Measurements from ENCODE around the gene MINK1.
"Not testable (repeated sequence)": the region's sequence is repeated elsewhere in the genome, so short reads cannot be mapped to it uniquely, and the experiment has no call there.

MINK1 gene

DNA sequence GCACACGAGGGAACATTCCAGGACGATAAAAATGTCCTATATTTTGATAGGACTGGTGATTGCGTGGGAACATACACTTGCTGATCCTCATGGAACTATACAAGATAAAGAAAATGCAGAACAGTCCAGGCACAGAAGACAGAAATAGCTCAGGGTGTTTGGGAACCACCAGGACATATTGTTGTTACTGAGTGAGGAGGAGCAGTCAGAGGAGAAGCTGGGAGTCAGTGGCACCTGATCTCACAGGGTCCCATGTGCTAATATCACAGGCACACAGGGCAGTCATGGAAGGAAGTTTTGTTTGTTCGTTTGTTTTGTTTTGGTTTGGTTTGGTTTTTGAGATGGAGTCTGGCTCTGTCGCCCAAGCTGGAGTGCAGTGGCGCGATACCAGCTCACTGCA is 20.4 kb upstream of the MINK1 start:
- DNase-seq, result no peak

DNA sequence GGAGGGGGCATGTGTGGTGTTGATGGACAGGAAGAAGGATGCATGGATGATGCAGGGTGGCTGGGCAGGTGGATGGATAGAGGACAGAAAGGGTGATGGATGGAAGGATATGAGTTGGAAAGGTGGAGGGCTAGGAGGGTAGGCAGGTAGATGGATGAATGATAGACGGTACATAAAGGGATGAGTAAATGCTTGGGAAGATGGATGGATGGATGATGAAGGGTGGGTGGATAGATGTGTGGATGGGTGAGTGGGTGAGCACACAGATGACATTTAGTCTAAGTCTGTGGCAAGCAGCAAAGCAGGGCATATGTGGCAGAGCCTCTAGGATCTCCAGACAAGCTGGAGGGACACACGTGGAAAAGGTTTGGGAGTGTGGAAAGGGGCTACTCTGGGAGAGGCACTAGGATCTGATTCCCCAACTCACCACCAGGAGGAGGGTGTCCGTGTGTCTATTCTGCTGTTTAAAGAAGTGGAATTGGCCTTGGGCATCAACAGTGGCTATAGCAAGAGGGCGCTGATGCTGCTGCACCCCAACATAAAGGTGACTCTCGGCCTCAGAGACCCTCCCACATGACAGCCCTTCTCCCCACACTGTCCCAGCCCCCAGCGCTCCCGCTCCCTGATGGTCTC is 18.0 kb upstream of the MINK1 start:
- DNase-seq, result no peak

DNA sequence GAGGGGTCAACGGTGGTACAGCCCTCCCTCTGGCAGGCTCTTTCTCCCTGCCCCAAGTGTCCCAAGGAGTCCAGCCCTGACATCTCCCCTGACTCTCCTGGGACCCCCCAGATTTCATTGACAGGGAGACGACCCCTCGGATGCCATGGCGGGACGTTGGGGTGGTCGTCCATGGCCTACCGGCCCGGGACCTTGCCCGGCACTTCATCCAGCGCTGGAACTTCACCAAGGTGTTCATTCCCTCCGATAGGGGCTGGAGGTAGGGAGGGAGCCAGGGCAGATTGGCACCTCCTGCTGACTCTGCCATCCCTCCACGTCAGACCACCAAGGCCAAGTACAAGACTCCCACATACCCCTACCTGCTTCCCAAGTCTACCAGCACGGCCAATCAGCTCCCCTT is 16.3 kb upstream of the MINK1 start:
- DNase-seq, result no peak

DNA sequence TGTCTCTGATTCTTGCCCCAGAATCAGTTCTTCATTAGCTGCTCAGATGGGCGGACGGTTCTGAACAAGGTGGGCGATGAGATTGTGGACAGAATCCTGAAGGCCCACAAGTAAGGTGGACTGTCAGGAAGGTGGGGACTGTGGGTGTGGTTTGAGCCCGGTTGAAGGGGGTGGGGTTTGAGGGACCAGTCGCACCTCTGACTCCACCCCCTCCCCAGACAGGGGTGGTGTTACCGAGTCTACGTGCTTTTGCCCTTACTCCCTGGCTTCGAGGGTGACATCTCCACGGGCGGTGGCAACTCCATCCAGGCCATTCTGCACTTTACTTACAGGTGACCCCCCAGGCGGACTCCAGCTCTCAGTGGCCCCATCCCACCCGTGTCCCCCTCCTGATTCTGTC is 14.9 kb upstream of the MINK1 start:
- no peak for DNase-seq

DNA sequence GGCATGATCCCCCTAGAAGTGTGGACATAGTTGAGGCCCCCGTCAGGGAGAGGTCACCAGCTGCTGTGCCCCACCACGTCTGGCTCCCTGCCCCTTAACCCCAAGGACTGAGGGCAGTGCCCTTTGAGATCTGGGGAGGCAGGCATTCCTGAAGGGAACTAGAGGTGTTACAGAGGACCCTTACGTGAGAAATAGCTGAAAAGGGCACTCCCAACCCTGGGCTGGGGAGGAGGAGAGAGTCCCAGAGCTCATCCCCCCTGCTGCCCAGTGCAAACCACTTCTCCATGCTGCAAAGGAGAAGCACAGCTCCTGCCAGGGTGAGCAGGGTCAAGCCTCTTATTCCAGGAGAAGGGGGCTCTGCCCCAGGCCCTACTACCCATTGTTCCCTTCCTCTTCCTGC is 10.3 kb upstream of the MINK1 start:
- no peak for DNase-seq

GRCh38 chr17:4823373-4824089 is 9.6 kb upstream of the MINK1 start:
- no peak for DNase-seq

DNA sequence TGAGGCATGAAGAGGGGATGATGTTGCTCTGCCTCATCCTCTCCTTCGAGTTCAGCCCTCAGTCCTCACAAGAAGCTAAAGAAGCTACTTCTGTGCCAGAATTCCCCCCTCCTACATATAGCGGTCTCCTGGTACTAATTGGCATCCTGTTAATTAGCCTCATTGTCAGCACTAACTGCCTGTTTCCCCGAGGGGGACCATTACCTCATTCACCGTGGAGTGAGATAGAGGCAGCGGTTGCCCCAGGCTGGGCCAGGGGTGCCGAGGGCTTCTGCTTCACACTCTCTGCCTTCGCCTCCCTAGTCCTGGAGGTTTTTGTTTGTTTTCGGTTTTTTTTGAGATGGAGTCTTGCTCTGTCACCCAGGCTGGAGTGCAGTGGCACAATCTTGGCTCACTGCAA is 5.7 kb upstream of the MINK1 start:
- DNase-seq, result no peak

- DNase-seq, result not testable (repeated sequence)
These were observed 337 bp upstream of the MINK1 start for GRCh38 chr17:4832829-4833177.

DNA sequence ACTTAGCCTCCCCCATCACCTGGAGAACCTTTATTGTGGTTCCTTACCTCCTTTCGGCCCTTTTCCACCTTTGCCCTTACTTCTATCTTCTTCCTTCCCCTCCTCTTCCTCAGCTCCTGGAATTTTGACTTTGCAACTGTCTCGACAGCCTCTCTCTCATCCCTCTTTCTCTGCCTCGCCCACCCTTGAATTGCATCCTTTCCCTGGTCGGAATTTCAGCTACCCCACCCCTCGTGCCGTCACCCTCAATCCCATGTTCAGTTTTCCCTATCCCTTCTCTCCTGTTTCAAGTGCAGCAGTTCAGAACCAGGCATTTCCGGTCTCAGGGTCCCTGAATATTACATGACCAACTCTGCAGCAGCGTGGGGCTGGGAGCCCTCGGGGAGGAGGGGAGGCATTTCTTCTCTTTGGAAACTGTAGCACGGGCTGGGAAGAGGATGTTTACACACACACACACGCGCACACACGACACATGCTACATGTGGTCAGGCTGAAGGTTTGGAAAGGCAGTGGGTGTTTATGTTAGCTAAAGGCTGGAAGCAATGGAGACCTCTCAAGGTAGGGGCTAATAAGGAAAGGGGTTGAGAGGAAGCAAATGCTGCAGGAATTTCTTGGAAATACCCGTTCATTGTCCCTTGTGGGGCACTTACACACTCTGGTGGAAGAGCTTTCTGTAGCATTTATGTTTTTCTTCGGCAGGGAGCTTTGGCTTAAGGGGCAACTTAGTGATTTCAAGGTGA is 971 bp downstream of the MINK1 start:
- peak; percentile 17 for DNase-seq

DNA sequence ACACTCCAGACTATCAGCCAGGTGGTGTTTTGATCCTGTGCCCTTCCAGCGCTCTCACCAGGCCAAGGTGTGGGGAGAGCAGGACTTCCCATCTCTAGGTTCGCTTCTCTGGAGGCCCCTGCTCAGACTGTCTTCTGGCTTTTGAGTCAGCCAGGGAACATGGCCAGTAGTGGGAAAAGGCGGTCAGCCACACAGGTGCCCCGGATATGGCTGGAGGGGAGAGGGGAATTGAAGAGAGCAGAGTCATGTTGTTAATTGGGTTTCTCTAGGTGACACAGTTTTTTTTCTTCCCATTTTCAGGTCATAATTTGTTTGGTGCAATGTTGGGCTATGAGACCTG is 1.5 kb downstream of the MINK1 start:
- DNase-seq, result no peak

GRCh38 chr17:4836221-4836620 is 3.1 kb downstream of the MINK1 start:
- no peak for DNase-seq

- no peak for DNase-seq
These were observed 4.5 kb downstream of the MINK1 start for GRCh38 chr17:4837471-4838308.

DNA sequence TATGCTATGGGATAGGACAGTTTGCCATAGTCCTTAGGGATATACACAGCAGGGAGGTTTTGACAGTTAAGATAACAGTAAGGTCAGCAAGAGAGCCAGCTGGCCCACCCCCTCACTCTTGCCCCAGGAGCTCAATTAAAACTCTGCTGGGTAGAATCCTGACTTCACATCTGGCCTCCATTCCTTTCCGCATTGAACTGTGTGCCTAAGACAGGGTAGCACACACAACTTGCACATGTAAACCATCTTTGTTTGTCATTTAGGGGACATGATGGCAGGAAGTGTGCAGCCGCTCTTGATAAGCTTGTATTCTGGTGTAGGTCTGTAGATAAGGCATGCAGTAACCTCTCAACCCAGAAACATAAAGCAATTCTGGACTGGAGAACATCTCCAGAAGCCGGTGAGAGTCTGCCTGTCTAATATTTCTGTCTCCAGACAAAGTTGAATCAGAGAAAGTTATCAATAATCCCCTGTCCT is 5.2 kb downstream of the MINK1 start:
- no peak for DNase-seq

DNA sequence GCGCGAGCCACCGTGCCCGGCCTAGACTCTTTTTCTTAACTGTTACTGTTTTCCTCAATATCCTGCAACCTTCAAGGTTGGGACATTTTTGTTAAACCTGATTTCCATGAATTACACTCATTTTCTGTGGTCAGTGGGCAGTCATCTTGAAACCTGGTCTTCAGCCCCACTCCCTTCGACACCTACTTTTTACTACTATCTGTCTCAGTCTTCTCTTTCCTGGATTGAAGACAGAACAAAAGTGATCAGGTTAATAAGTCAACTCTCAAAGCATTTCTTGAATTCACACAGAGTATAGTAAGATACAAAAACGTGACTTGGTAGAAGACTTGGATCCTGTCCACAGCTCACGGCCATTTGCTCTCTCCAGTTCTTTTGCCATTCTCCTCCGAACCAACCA is 6.1 kb downstream of the MINK1 start:
- DNase-seq, result no peak

GRCh38 chr17:4839965-4840892 is 7.1 kb downstream of the MINK1 start:
- DNase-seq, result no peak

GRCh38 chr17:4840893-4841242 is 7.7 kb downstream of the MINK1 start:
- peak; percentile 13 for DNase-seq

DNA sequence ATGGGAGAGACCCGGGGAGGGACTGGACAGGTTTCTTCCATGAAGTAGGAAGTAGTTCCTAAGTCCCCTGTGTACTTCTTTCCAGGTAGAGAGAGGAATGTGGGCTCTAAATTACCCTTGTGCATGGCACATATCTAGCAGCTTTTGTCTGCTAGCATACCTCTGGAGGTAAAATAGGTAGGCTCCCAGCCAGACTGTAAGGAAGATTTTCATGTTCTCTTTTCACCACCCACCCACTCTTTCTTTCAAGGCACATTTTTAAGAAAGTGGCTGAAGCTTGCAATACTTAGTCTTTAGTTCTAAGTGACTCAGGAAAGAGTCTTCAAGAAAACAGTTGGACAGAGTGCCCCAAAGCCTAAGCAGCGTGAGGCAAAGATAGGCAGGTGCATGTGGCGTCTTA is 9.2 kb downstream of the MINK1 start:
- DNase-seq, result no peak

- DNase-seq, result no peak
These were observed 10.3 kb downstream of the MINK1 start for GRCh38 chr17:4843321-4844000.

- no peak for DNase-seq
These were observed 12.0 kb downstream of the MINK1 start for GRCh38 chr17:4845118-4845517.

DNA sequence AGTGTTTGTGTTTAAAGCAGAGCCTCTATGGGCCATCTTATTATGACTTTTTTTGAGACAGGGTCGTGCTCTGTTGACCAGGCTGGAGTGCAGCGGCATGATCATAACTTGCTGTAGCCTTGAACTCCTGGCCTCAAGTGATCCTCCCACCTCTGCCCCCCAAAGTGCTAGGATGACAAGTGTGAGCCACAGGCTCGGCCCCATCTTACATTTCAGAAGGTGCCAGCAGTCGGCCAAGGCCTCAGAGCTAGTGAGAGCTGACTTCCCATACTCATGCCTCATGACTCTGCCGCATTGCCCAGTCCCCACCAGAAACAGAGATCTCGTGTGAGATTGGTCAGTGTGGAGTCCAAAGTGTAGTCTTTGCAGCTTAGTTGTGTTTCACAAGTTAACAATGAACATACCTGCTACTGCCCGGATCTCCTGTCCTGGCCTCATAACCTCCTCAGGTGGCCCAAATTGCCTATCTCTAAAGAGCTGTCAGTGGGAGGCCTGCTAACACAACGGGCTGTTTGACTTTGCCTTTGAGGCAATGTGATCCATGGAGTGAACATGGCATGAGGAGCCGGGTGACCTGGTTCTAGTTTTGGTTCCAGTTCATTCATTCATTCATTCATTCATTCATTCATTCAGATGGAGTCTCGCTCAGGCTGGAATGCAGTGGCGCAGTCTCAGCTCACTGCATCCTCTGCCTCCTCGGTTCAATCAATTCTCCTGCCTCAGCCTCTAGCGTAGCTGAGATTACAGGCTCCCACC is 13.7 kb downstream of the MINK1 start:
- no peak for DNase-seq

DNA sequence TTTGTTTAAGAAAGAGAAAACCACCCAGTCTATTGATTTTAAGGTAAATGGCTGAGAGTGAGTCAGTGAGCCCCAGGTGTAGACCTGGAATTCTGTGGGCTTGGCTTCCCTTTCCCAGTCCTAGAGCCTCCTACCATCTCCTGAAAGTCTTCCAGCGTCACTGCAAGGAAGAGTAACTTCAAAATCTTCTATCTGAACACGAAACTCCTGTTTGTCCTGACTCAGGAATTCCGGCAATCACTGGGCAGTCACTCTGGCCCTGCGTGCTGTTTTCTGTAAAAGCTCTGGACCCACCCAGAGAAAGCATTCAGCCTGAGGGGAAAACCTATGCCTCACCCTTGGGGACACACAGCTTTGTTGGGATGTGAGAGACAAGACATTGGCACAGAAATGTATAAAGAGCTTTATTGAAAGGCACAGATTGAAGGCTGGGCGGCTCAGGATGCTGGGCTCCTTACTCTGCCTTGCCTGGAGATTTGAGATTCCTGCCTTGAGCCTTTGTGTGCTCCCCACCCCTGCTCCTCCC is 15.9 kb downstream of the MINK1 start:
- DNase-seq, result no peak
